Measurements from ENCODE around the gene FSTL4. TPM values are rescaled to one million over a fixed set of nuclear protein-coding genes. Genes with fewer than 3 reads are reported as not detected.

Gene FSTL4
- total RNA-seq, 2 donors from 2014 or later, result 4.4 to 5.5 TPM

GRCh38 chr5:133605323-133605722 is 7.0 kb downstream of the FSTL4 start:
- no peak overlapping the region for H3K4me3 ChIP-seq (ENCODE audit: low read length)
- Mint-ChIP-seq H3K27ac (no peak overlapping the region), H3K4me3 (no peak overlapping the region), H3K36me3 (ENCODE audit: low read depth) (no peaks in the 10 kb centered on the region), H3K27me3 (ENCODE audit: insufficient read depth) (peaks cover 26% of the 10 kb centered on the region), H3K4me1 (peaks cover 14% of the 10 kb centered on the region), H3K9me3 (no peaks in the 10 kb centered on the region)
- TF ChIP-seq CTCF (conservative IDR thresholded peaks at IDR 0.05), result no peak
- no peaks in the 10 kb centered on the region for H3K4me1 ChIP-seq (ENCODE audit: control insufficient read depth, insufficient read depth, low read length)
- no peak overlapping the region for H3K27ac ChIP-seq (ENCODE audit: low read depth, low read length)
- H3K9me3 ChIP-seq (ENCODE audit: control insufficient read depth, low read length), result no peaks in the 10 kb centered on the region
- H3K9ac ChIP-seq (ENCODE audit: extremely low read depth, low read length, poor library complexity, severe bottlenecking), result no peak overlapping the region
- H3K27me3 ChIP-seq (ENCODE audit: control insufficient read depth, insufficient read depth, low read length, poor library complexity, severe bottlenecking), result peaks cover 26% of the 10 kb centered on the region
- DNase-seq, result no peak
- no peaks in the 10 kb centered on the region for H3K36me3 ChIP-seq (ENCODE audit: control insufficient read depth, insufficient read depth, low read length)

GRCh38 chr5:133603711-133604110 is 8.6 kb downstream of the FSTL4 start:
- Mint-ChIP-seq H3K9me3 (no peaks in the 10 kb centered on the region), H3K4me3 (no peak overlapping the region), H3K27ac (no peak overlapping the region), H3K4me1 (peaks cover 14% of the 10 kb centered on the region), H3K27me3 (ENCODE audit: insufficient read depth) (peaks cover 10% of the 10 kb centered on the region), H3K36me3 (ENCODE audit: low read depth) (no peaks in the 10 kb centered on the region)
- Histone ChIP-seq H3K9ac (ENCODE audit: extremely low read depth, low read length, poor library complexity, severe bottlenecking) (no peak overlapping the region), H3K27me3 (ENCODE audit: control insufficient read depth, insufficient read depth, low read length, poor library complexity, severe bottlenecking) (peaks cover 10% of the 10 kb centered on the region), H3K9me3 (ENCODE audit: control insufficient read depth, low read length) (no peaks in the 10 kb centered on the region), H3K36me3 (ENCODE audit: control insufficient read depth, insufficient read depth, low read length) (no peaks in the 10 kb centered on the region), H3K4me1 (ENCODE audit: control insufficient read depth, insufficient read depth, low read length) (no peaks in the 10 kb centered on the region), H3K27ac (ENCODE audit: low read depth, low read length) (no peak overlapping the region), H3K4me3 (ENCODE audit: low read length) (no peak overlapping the region)
- 80 to 86% methylated on average over 1 to 6 of the region's 6 CpGs for WGBS, 2 experiments (ENCODE audit: insufficient coverage in 1 of 2, insufficient read length in 1 of 2)
- no peak for TF ChIP-seq CTCF (conservative IDR thresholded peaks at IDR 0.05)
- DNase-seq, result no peak

GRCh38 chr5:133602835-133603380 is 9.4 kb downstream of the FSTL4 start:
- Histone ChIP-seq H3K36me3 (ENCODE audit: control insufficient read depth, insufficient read depth, low read length) (no peaks in the 10 kb centered on the region), H3K9ac (ENCODE audit: extremely low read depth, low read length, poor library complexity, severe bottlenecking) (no peak overlapping the region), H3K9me3 (ENCODE audit: control insufficient read depth, low read length) (no peaks in the 10 kb centered on the region), H3K4me1 (ENCODE audit: control insufficient read depth, insufficient read depth, low read length) (no peaks in the 10 kb centered on the region), H3K27me3 (ENCODE audit: control insufficient read depth, insufficient read depth, low read length, poor library complexity, severe bottlenecking) (peaks cover 1% of the 10 kb centered on the region), H3K4me3 (ENCODE audit: low read length) (no peak overlapping the region), H3K27ac (ENCODE audit: low read depth, low read length) (no peak overlapping the region)
- no peak overlapping the region for H3K4me3 Mint-ChIP-seq
- H3K36me3 Mint-ChIP-seq (ENCODE audit: low read depth), result no peaks in the 10 kb centered on the region
- peaks cover 6% of the 10 kb centered on the region for H3K27me3 Mint-ChIP-seq (ENCODE audit: insufficient read depth)
- 27 to 54% methylated on average over 2 of the region's 2 CpGs for WGBS, 2 experiments (ENCODE audit: insufficient coverage in 1 of 2, insufficient read length in 1 of 2)
- no peak for TF ChIP-seq CTCF (conservative IDR thresholded peaks at IDR 0.05)
- no peak overlapping the region for H3K27ac Mint-ChIP-seq
- peaks cover 14% of the 10 kb centered on the region for H3K4me1 Mint-ChIP-seq
- DNase-seq, result peak; percentile 36
- no peaks in the 10 kb centered on the region for H3K9me3 Mint-ChIP-seq
